A549 (cell line): ENCODE results near the gene HRH2. TPM values are rescaled to one million over a fixed set of nuclear protein-coding genes. Genes with fewer than 3 reads are reported as not detected.
A peak's percentile ranks its signal among the peaks of the same experiment; 100 is the strongest.

ENCODE experiments used
- ATAC-seq, 2 experiments: fragments of 200-7000 bp in 1 of 2; fragments of >200 bp in 1 of 2; cut with Nextera tagmentation in 1 of 2; cut with Tn5 transposase in 1 of 2; 3 replicates each; pipeline versions ENCODE4 v1.8.0 to v1.9.1; 2018 to 2020; ENCODE audit warnings: mild to moderate bottlenecking in 1 of 2, moderate library complexity in 1 of 2
- CTCF ChIA-PET: fragments of 300-600 bp; sonication (Branson Sonifier 250); formaldehyde crosslinking; extraction: SDS; loops from one replicate; lab custom pipeline; 2021; ENCODE audit warnings: antibody characterized with exemption, inconsistent platforms; lab: Yijun Ruan, JAX
- POLR2A ChIA-PET: fragments of 350-600 bp; formaldehyde crosslinking; extraction: SDS; loops from one replicate; lab custom pipeline; 2021; ENCODE audit warnings: antibody characterized with exemption, inconsistent platforms; lab: Yijun Ruan, JAX
- DNase-seq, 2 experiments: peaks; one replicate each; pipeline versions ENCODE4 v3.0.0 to v3.0.0-alpha.2; 2011 to 2016; ENCODE audit warnings: low read depth in 1 of 2, low spot score in 1 of 2
- FAIRE-seq: peaks from 2 replicates; lab custom pipeline; 2011; peaks lifted over from hg19 to GRCh38; lab: Jason Lieb, UNC
- H3K27ac ChIP-seq, 2 experiments: fragments of >200 bp; sonication (Bioruptor Twin); formaldehyde crosslinking; 3 replicates each; pipeline ENCODE4 v1.5.1; 2016 to 2017
- H3K4me1 ChIP-seq: fragments of >200 bp; sonication (Bioruptor Twin); formaldehyde crosslinking; 3 replicates; pipeline ENCODE4 v1.6.1; 2016
- H3K4me2 ChIP-seq: fragments of >200 bp; sonication (Bioruptor Twin); formaldehyde crosslinking; 3 replicates; pipeline ENCODE4 v1.6.1; 2016
- H3K4me3 ChIP-seq: fragments of >200 bp; sonication (Bioruptor Twin); formaldehyde crosslinking; 3 replicates; pipeline ENCODE4 v1.5.1; 2016
- H3K9me3 ChIP-seq: fragments of >200 bp; sonication (Bioruptor Twin); formaldehyde crosslinking; 3 replicates; pipeline ENCODE4 v1.6.1; 2016
- ATOH8 ChIP-seq: fragments of 250-450 bp; sonication (Bioruptor Pico); IDR thresholded peaks from 2 replicates; pipeline ENCODE4 v1.5.0; 2020; ENCODE audit warnings: low read depth, mild to moderate bottlenecking, moderate library complexity
- CBX8 ChIP-seq: fragments of 200-600 bp; sonication (generic); IDR thresholded peaks from 2 replicates; pipeline ENCODE4 v1.6.1; 2016
- CEBPB ChIP-seq, 2 experiments: fragments of >200 bp in 1 of 2; sonication (Bioruptor Twin) in 1 of 2; formaldehyde crosslinking in 1 of 2; IDR thresholded peaks; 2 replicates each; pipeline ENCODE4 v1.6.1; 2012 to 2016
- E2F6 ChIP-seq: IDR thresholded peaks from 2 replicates; pipeline ENCODE4 v1.6.1; 2012; ENCODE audit warnings: low read depth, borderline replicate concordance
- EHMT2 ChIP-seq: fragments of 200-600 bp; sonication (generic); IDR thresholded peaks from 2 replicates; pipeline ENCODE4 v1.6.1; 2016; ENCODE audit warnings: antibody characterized with exemption, low read depth, mild to moderate bottlenecking, moderate library complexity
- ELK1 ChIP-seq: fragments of 150-350 bp; IDR thresholded peaks from 2 replicates; pipeline ENCODE4 v1.6.1; 2014; ENCODE audit warnings: low read depth, mild to moderate bottlenecking, low read length
- GATA3 ChIP-seq: IDR thresholded peaks from 2 replicates; pipeline ENCODE4 v1.6.1; 2012; ENCODE audit warnings: borderline replicate concordance
- HDAC2 ChIP-seq: fragments of 200-600 bp; sonication (generic); IDR thresholded peaks from 2 replicates; pipeline ENCODE4 v1.6.1; 2016
- HES2 ChIP-seq: fragments of >200 bp; sonication (Bioruptor Twin); formaldehyde crosslinking; IDR thresholded peaks from 2 replicates; pipeline ENCODE4 v1.6.1; 2016
- HOXA7 ChIP-seq: fragments of 250-450 bp; sonication (Bioruptor Pico); IDR thresholded peaks from 2 replicates; pipeline ENCODE4 v1.5.0; 2020; ENCODE audit warnings: mild to moderate bottlenecking, moderate library complexity
- HOXB5 ChIP-seq: fragments of 250-450 bp; sonication (Bioruptor Pico); IDR thresholded peaks from 2 replicates; pipeline ENCODE4 v1.5.0; 2020; ENCODE audit warnings: mild to moderate bottlenecking, moderate library complexity
- MAFK ChIP-seq: fragments of 450-650 bp; IDR thresholded peaks from 2 replicates; pipeline ENCODE4 v1.6.1; 2014; ENCODE audit not compliant: partially characterized antibody
- NFE2L2 ChIP-seq: fragments of 150-350 bp; conservative IDR thresholded peaks from 2 replicates; pipeline ENCODE4 v1.6.1; 2014; ENCODE audit warnings: low read length
- NPAS2 ChIP-seq: fragments of 250-450 bp; sonication (Bioruptor Pico); IDR thresholded peaks from 2 replicates; pipeline ENCODE4 v1.8.0; 2022; ENCODE audit warnings: mild to moderate bottlenecking, moderate library complexity, borderline replicate concordance
- POLR2AphosphoS2 ChIP-seq: conservative IDR thresholded peaks from 2 replicates; pipeline ENCODE4 v1.6.1; 2012; ENCODE audit warnings: low read length, improper control_type of control experiment, inconsistent platforms
- REST ChIP-seq: fragments of 200-600 bp; sonication (generic); IDR thresholded peaks from 2 replicates; pipeline ENCODE4 v1.6.1; 2016; ENCODE audit warnings: antibody characterized with exemption, mild to moderate bottlenecking, moderate library complexity
- TFCP2L1 ChIP-seq: fragments of 250-450 bp; sonication (Bioruptor Pico); IDR thresholded peaks from 2 replicates; pipeline ENCODE4 v1.5.0; 2021; ENCODE audit warnings: mild to moderate bottlenecking
- TP53 ChIP-seq: fragments of 250-450 bp; sonication (Bioruptor Pico); IDR thresholded peaks from 2 replicates; pipeline ENCODE4 v1.5.0; 2021; ENCODE audit warnings: mild to moderate bottlenecking, moderate library complexity
- ZC3H11A ChIP-seq: fragments of 450-650 bp; IDR thresholded peaks from 2 replicates; pipeline ENCODE4 v1.6.1; 2014; ENCODE audit warnings: antibody characterized with exemption, mild to moderate bottlenecking
- ZNF302 ChIP-seq: fragments of 250-450 bp; sonication (Bioruptor Pico); IDR thresholded peaks from 2 replicates; pipeline ENCODE4 v1.9.0; 2021; ENCODE audit warnings: inconsistent platforms, mild to moderate bottlenecking, moderate library complexity
- WGBS: methylation state at CpG from one replicate; pipeline ENCODE4 v1.1.6; 2017; ENCODE audit errors: missing lambda C conversion rate; 5-methylcytosine and 5-hydroxymethylcytosine counted together
- polyA plus RNA-seq, 4 experiments: library from polyadenylated mRNA; depleted of rRNA in 3 of 4; stranded (reverse); fragments of >200 nt; fragmentation: RNase III in 1 of 4; extraction: RNeasy Plus Mini Kit Qiagen cat#74134 plus additional on column Dnase treatment in 1 of 4; gene quantifications; 2 replicates in 3 of 4; 3 replicates in 1 of 4; pipeline ENCODE4 v1.2.3, GENCODE V29; 2011 to 2017

HRH2 gene
- polyA plus RNA-seq, 2 of the 4 experiments (the other 2 are of a cell fraction) = 0.58 to 0.62 TPM

- CTCF ChIA-PET = interaction anchor here (0.6 kb wide), 1 partner anchor 71 kb away, joined by 3 read pairs; no protein-coding TSS in a partner anchor
Observed at GRCh38 chr5:175655411-175655810, 2.5 kb upstream of the HRH2 start.

GRCh38 chr5:175656966-175657365 is 905 bp upstream of the HRH2 start:
- H3K4me2 ChIP-seq = peak overlapping the region; percentile 95
- POLR2A ChIA-PET = no interaction called here
- no peaks in the 10 kb centered on the region for H3K9me3 ChIP-seq
- 79% methylated on average over 7 of the region's 8 CpGs for WGBS
- no peak overlapping the region for H3K27ac ChIP-seq
- FAIRE-seq (no peak), DNase-seq (no peak), ATAC-seq (no peak)
- H3K4me1 ChIP-seq = peaks cover 9% of the 10 kb centered on the region; the same call in 2 of the 3 replicates
- no peak for TF ChIP-seq HDAC2
- TF ChIP-seq ZC3H11A = no peak
- no peak for TF ChIP-seq POLR2AphosphoS2
- no peak for TF ChIP-seq REST
- peak overlapping the region; percentile 60; the same call in 2 of the 3 replicates for H3K4me3 ChIP-seq
- CTCF ChIA-PET = interaction anchor here (1.2 to 1.3 kb wide), 2 partner anchors 73 to 128 kb away, joined by 3 to 4 read pairs; no protein-coding TSS in a partner anchor

More at GRCh38 chr5:175655411-175655810, 2.5 kb upstream of the HRH2 start:
- Histone ChIP-seq H3K4me1 (peaks cover 9% of the 10 kb centered on the region; the same call in 2 of the 3 replicates), H3K4me2 (no peak overlapping the region), H3K4me3 (no peak overlapping the region), H3K27ac (no peak overlapping the region), H3K9me3 (no peaks in the 10 kb centered on the region)
- FAIRE-seq (no peak), ATAC-seq (no peak), DNase-seq (no peak)
- 58% methylated on average over 2 of the region's 2 CpGs for WGBS
- POLR2A ChIA-PET = no interaction called here
- TF ChIP-seq ZC3H11A = no peak
- TF ChIP-seq EHMT2 = no peak
- TF ChIP-seq POLR2AphosphoS2 = no peak
- no peak for TF ChIP-seq HES2
- TF ChIP-seq REST = no peak
- TF ChIP-seq NFE2L2 = no peak

GRCh38 chr5:175658299-175659145 is 651 bp downstream of the HRH2 start:
- no peak for FAIRE-seq
- peak overlapping the region; percentile 60 for H3K4me3 ChIP-seq
- TF ChIP-seq CEBPB (IDR thresholded peaks at IDR 0.05) = no peak
- TF ChIP-seq ZNF302 = no peak
- TF ChIP-seq EHMT2 = no peak
- no peak for TF ChIP-seq MAFK
- no peak for TF ChIP-seq NPAS2 (CRISPR knock-in tag)
- TF ChIP-seq CBX8 = no peak
- TF ChIP-seq E2F6 = no peak
- TF ChIP-seq HOXA7 (CRISPR knock-in tag) = no peak
- TF ChIP-seq TFCP2L1 (CRISPR knock-in tag) = no peak
- TF ChIP-seq ELK1 = no peak
- no peak for TF ChIP-seq TP53
- TF ChIP-seq GATA3 = no peak
- TF ChIP-seq HOXB5 (CRISPR knock-in tag) = no peak
- no peak for TF ChIP-seq ATOH8

More at GRCh38 chr5:175658299-175659145, 651 bp downstream of the HRH2 start:
- peak overlapping the region; percentile 95 for H3K4me2 ChIP-seq
- ChIA-PET POLR2A (no interaction called here), CTCF (interaction anchor here (0.9 to 1.6 kb wide), 3 partner anchors 9 to 748 kb away, joined by 3 to 7 read pairs (median 4); no protein-coding TSS in a partner anchor)
- whole genome bisulfite sequencing = 78% methylated on average over 34 of the region's 41 CpGs
- ATAC-seq (no peak), DNase-seq (no peak)
- H3K9me3 ChIP-seq = no peaks in the 10 kb centered on the region
- peak overlapping the region; percentile 73 to 83 for H3K27ac ChIP-seq
- peaks cover 9% of the 10 kb centered on the region; the same call in 2 of the 3 replicates for H3K4me1 ChIP-seq
